IPS DF 4.7 (cell line): ENCODE results near the gene CHAT.

Experiments
- DNase-seq: peaks from one replicate; pipeline ENCODE4 v3.0.0-alpha.2; 2013; ENCODE audit warnings: low spot score; ENCODE audit errors: extremely low read depth

The CHAT gene

GRCh38 chr10:49613882-49614241 lies at the start of gene CHAT:
Gene CHAT, plus strand, starts transcription at chr10:49614037. Its CDS starts 153 bp downstream, at chr10:49614190.
- DNase-seq = no peak

GRCh38 chr10:49564461-49565009 lies 49.3 kb upstream of the CHAT start:
- no peak for DNase-seq

GRCh38 chr10:49567810-49568209 lies 46.0 kb upstream of the CHAT start:
- no peak for DNase-seq

- DNase-seq = no peak
These were observed 45.6 kb upstream of the CHAT start for GRCh38 chr10:49568235-49568634.

- no peak for DNase-seq
These were observed 44.7 kb upstream of the CHAT start for GRCh38 chr10:49569031-49569631.

- no peak for DNase-seq
These were observed 42.4 kb upstream of the CHAT start for GRCh38 chr10:49571388-49571787.

GRCh38 chr10:49572594-49573114 lies 41.2 kb upstream of the CHAT start:
- DNase-seq = no peak

GRCh38 chr10:49575489-49576072 lies 38.3 kb upstream of the CHAT start:
- no peak for DNase-seq

GRCh38 chr10:49577182-49577925 lies 36.5 kb upstream of the CHAT start:
- DNase-seq = no peak

- no peak for DNase-seq
These were observed 35.4 kb upstream of the CHAT start for GRCh38 chr10:49578392-49578791.

- no peak for DNase-seq
These were observed 34.2 kb upstream of the CHAT start for GRCh38 chr10:49579621-49580020.

- DNase-seq = no peak
These were observed 28.4 kb upstream of the CHAT start for GRCh38 chr10:49585387-49585786.

- DNase-seq = no peak
These were observed 25.9 kb upstream of the CHAT start for GRCh38 chr10:49587981-49588380.

- no peak for DNase-seq
These were observed 20.9 kb upstream of the CHAT start for GRCh38 chr10:49592726-49593563.

- DNase-seq = no peak
These were observed 20.3 kb upstream of the CHAT start for GRCh38 chr10:49593564-49593875.

- no peak for DNase-seq
These were observed 19.8 kb upstream of the CHAT start for GRCh38 chr10:49593998-49594397.

- no peak for DNase-seq
These were observed 19.2 kb upstream of the CHAT start for GRCh38 chr10:49594594-49594993.

- DNase-seq = no peak
These were observed 18.7 kb upstream of the CHAT start for GRCh38 chr10:49595003-49595712.

GRCh38 chr10:49595713-49596492 lies 17.9 kb upstream of the CHAT start:
- no peak for DNase-seq

- no peak for DNase-seq
These were observed 17.4 kb upstream of the CHAT start for GRCh38 chr10:49596493-49596809.
